Measurements from ENCODE around the gene TNFAIP8L2. TPM values are rescaled to one million over a fixed set of nuclear protein-coding genes. Genes with fewer than 3 reads are reported as not detected.

The TNFAIP8L2 gene
- polyA plus RNA-seq, 2 of the 4 experiments (the other 2 are of a cell fraction), result not detected

GRCh38 chr1:151158751-151159251 lies 2.4 kb downstream of the TNFAIP8L2 start:
- CTCF ChIA-PET, result interaction anchor here (1.0 to 7.0 kb wide), 2 partner anchors 59 to 91 kb away, joined by 3 to 132 read pairs; no protein-coding TSS in a partner anchor

GRCh38 chr1:151159373-151159772 lies 2.9 kb downstream of the TNFAIP8L2 start:
- FAIRE-seq, result no peak
- H3K4me3 ChIP-seq, result no peak overlapping the region
- TF ChIP-seq HES2 (IDR thresholded peaks at IDR 0.05) (no peak), HMGXB4 (CRISPR knock-in tag; IDR thresholded peaks at IDR 0.05; ENCODE audit: borderline replicate concordance) (no peak), NR3C1 (IDR thresholded peaks at IDR 0.05) (no peak), JUNB (IDR thresholded peaks at IDR 0.05) (no peak), KDM1A (IDR thresholded peaks at IDR 0.05; ENCODE audit: low read depth) (no peak), EHMT2 (IDR thresholded peaks at IDR 0.05; ENCODE audit: low read depth) (no peak), POLR2A (IDR thresholded peaks at IDR 0.05; ENCODE audit: low read length) (no peak), USF2 (IDR thresholded peaks at IDR 0.05) (no peak), RNF2 (IDR thresholded peaks at IDR 0.05; ENCODE audit: borderline replicate concordance, low read depth) (no peak), MAFK (IDR thresholded peaks at IDR 0.05; ENCODE audit: partially characterized antibody) (no peak), HOXA7 (CRISPR knock-in tag; IDR thresholded peaks at IDR 0.05) (no peak), ZFP36 (IDR thresholded peaks at IDR 0.05; ENCODE audit: borderline replicate concordance, partially characterized antibody) (no peak), TFCP2L1 (CRISPR knock-in tag; IDR thresholded peaks at IDR 0.05) (no peak), HEYL (CRISPR knock-in tag; IDR thresholded peaks at IDR 0.05) (no peak), ZNF302 (CRISPR knock-in tag; IDR thresholded peaks at IDR 0.05) (no peak), HOXB13 (CRISPR knock-in tag; IDR thresholded peaks at IDR 0.05; ENCODE audit: low read depth) (no peak), CBX2 (IDR thresholded peaks at IDR 0.05; ENCODE audit: borderline replicate concordance, low read depth) (no peak)
- no peak overlapping the region for H3K4me2 ChIP-seq
- ATAC-seq, result no peak
- no peaks in the 10 kb centered on the region; the same call in 2 of the 3 replicates for H3K4me1 ChIP-seq
- no peaks in the 10 kb centered on the region for H3K9me3 ChIP-seq
- no peak overlapping the region for H3K27ac ChIP-seq
- CTCF ChIA-PET, result interaction anchor here (1.0 to 7.0 kb wide), 2 partner anchors 59 to 92 kb away, joined by 3 to 132 read pairs; no protein-coding TSS in a partner anchor
- DNase-seq (ENCODE audit: low read depth in 1 of 2, low spot score in 1 of 2), result no peak
- POLR2A ChIA-PET, result no interaction called here

More at GRCh38 chr1:151158751-151159251, 2.4 kb downstream of the TNFAIP8L2 start:
- DNase-seq (ENCODE audit: low read depth in 1 of 2, low spot score in 1 of 2) (no peak), FAIRE-seq (no peak), ATAC-seq (no peak)
- H3K4me1 ChIP-seq, result no peaks in the 10 kb centered on the region
- no peak overlapping the region for H3K4me3 ChIP-seq
- TF ChIP-seq EHF (CRISPR knock-in tag; IDR thresholded peaks at IDR 0.05) (no peak), FOXS1 (CRISPR knock-in tag; IDR thresholded peaks at IDR 0.05) (no peak), RCOR1 (IDR thresholded peaks at IDR 0.05; ENCODE audit: low read depth, low read length) (no peak), CBX2 (IDR thresholded peaks at IDR 0.05; ENCODE audit: borderline replicate concordance, low read depth) (no peak), CTCF (IDR thresholded peaks at IDR 0.05) (no peak), FOSB (CRISPR knock-in tag; IDR thresholded peaks at IDR 0.05) (no peak), RNF2 (IDR thresholded peaks at IDR 0.05; ENCODE audit: borderline replicate concordance, low read depth) (no peak)
- no peak overlapping the region for H3K27ac ChIP-seq
- H3K4me2 ChIP-seq, result no peak overlapping the region
- POLR2A ChIA-PET, result no interaction called here
- 91% methylated on average over 21 of the region's 22 CpGs for WGBS (ENCODE audit: missing lambda C conversion rate)
- H3K9me3 ChIP-seq, result no peaks in the 10 kb centered on the region

All from A549 (cell line).